Breast epithelium (tissue), 3 donors: ENCODE results near the gene ZNF20.

ENCODE experiments used
- CTCF ChIP-seq, 3 donors: fragments of 450-650 bp; IDR thresholded peaks; one replicate each; pipeline ENCODE4 v1.5.1; 2016 to 2017; ENCODE audit warnings: antibody characterized with exemption in 3 of 3, mild to moderate bottlenecking in 3 of 3, moderate library complexity in 3 of 3
- POLR2AphosphoS5 ChIP-seq, 3 donors: sonication (generic); formaldehyde crosslinking; IDR thresholded peaks; one replicate each; pipeline ENCODE4 v1.6.1; 2017; ENCODE audit warnings: antibody characterized with exemption in 3 of 3

DNA sequence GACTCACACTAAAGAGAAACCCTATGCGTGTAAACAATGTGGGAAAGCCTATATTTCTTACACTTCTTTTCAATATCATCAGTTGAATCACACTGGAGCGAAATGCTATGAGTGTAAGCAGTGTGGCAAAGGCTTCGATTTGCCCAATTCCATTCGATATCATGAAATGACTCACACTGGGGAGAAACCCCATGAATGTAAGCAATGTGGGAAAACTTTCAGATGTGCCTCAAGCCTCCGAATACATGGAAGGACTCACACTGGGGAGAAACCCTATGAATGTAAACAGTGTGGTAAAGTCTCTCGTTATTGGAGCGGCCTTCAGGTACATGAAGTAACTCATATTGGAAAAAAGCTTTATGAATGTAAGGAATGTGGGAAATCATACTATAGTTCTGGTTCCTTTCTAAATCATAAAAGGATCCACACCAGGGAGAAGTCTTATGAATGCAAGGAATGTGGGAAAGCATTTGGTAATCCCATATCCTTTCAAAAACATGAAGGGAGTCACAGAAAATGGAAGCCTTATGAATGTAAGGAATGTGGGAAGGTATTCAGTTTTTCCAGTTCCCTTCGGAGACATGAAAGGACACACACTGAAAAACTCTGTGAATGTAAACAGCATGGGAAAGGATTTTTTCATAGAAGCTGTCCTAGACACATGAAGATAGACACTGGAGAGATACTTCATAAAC is 28.1 kb downstream of the ZNF20 start:
- TF ChIP-seq CTCF (IDR thresholded peaks at IDR 0.05) (no peak), POLR2AphosphoS5 (IDR thresholded peaks at IDR 0.05) (no peak)
